ENCODE measurements around the gene INSIG1.

INSIG1 gene

DNA sequence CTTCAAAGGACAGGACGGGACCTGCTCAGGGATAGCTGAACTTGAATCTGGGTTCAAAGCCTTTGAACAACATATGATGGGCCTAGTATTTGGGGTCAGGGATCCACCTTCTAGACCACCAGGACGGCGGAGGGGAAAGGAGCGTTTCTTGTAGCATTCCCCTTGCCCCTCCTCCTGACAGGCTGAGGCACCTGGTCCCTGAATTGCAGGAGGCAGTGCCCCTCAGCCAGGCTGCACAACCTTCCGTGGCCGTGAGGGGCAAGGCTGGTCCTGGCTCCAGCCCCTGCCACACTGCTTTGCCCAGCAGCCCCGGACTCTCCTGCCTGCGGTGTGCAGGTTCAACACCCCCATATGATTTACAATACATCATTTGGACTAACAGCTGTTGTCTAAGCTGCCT lies 58.1 kb downstream of the INSIG1 start:
- no peak overlapping the region for H3K4me3 ChIP-seq (ENCODE audit: low read length)
- TF ChIP-seq, protein P1, sequence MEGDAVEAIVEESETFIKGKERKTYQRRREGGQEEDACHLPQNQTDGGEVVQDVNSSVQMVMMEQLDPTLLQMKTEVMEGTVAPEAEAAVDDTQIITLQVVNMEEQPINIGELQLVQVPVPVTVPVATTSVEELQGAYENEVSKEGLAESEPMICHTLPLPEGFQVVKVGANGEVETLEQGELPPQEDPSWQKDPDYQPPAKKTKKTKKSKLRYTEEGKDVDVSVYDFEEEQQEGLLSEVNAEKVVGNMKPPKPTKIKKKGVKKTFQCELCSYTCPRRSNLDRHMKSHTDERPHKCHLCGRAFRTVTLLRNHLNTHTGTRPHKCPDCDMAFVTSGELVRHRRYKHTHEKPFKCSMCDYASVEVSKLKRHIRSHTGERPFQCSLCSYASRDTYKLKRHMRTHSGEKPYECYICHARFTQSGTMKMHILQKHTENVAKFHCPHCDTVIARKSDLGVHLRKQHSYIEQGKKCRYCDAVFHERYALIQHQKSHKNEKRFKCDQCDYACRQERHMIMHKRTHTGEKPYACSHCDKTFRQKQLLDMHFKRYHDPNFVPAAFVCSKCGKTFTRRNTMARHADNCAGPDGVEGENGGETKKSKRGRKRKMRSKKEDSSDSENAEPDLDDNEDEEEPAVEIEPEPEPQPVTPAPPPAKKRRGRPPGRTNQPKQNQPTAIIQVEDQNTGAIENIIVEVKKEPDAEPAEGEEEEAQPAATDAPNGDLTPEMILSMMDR (conservative IDR thresholded peaks at IDR 0.05; ENCODE audit: low read length) = no peak
- DNase-seq (ENCODE audit: low read depth) = no peak

DNA sequence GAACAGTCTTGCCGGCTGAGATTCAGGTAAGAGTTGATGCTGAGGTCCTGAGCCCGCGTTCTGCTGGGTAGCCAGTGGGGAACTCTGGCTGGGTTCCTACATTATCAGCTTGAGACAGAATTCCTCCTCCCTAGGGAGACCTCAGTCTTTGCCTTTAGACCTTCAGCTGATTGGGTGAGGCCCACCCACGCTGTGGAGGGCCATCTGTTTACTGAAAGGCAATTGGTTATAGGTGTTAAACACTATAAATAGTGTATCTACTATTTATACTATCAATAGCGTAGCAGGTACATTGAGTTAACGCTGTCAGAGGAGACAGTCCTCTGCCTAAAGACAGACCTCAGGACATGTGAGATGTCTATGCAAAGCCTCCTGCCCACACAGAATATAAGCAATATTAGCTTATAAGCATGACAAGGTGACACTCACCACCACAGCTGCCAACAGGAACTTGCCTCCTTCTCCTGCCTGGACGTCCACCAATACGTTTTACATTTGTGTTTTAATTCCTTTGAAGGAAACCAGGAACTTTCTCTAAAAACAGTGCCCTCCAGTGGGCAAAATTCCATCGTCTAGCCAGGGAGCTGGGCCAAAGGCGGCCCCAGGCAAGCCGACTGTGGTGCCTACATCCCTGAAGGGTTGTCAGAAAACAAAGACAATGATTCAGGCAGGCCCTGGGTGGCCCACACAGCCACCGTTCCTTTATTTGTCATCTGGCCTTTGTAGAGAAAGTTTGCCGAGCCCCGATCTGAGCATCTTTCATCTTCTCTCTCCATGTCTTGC lies 58.8 kb downstream of the INSIG1 start:
- H3K4me3 ChIP-seq (ENCODE audit: low read length) = no peak overlapping the region
- TF ChIP-seq, protein P1 (conservative IDR thresholded peaks at IDR 0.05; ENCODE audit: low read length) = peak; percentile 20
- DNase-seq (ENCODE audit: low read depth) = no peak

DNA sequence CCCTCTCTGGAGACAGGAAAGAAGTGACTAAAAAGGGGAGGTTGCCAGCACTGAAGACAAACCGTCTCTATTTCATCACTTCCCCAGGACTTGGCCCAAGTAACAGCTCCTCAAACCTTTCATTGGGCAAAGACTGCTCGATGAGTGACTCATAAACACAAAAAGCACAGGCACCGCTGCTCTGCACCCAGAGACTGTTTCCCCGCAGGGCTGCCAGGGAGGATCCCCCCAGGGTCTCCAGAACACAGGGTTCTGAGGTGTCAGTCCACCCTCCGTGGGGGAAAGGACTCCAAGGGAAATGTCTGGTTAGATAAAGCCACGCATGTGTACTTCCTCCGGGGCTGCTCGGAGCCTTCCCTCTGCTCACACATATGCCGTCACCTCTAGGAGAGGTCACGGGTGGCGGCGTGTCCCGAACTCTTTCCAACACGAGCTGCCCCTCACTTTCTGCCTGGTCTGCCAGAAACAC lies 59.9 kb downstream of the INSIG1 start:
- H3K4me3 ChIP-seq (ENCODE audit: low read length) = no peak overlapping the region
- TF ChIP-seq, protein P1 (conservative IDR thresholded peaks at IDR 0.05; ENCODE audit: low read length) = no peak
- peak; percentile 68 for DNase-seq (ENCODE audit: low read depth)

DNA sequence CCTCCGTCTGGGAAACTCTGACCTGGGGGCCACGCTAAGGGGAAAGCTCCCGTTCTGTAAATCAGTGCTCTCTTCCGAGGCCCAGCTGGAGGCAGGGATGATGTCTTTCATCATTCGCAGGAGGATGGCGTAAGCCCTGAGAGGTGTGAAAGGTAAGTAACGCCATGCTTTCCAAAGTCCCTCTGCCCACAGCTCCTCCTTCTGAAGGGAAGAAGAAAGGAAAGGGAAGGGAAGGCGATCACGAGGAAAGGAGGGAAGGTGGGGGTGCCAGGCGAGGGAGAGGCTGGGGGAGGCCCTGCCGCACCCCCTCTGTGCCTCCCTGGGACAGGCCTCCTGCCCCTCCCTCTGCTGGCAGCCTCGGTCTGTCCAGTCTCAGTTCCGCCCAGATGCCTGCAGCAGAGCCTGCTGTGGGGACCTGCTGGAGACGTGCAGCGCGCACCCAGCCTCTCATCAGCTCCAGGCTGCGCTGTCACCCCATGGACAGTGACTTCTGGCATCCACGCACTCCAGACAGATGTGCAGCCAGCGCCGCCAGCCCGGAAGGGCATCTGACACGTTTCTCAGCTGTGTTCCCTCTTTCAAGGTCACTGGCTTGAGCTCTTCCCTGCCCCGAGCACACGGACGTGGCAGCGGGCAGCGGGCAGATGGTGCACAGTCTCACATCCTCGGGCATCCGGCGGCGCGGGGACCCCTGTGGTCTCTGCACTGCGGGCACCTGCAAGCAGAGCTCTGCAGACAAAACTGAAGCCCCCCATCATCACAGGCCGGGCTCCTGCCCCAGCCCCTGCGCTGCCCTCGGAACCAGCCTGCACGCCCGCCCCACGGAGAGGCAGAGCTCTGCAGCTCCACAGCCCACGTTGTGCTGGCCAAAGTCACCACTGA lies 60.6 kb downstream of the INSIG1 start:
- no peak overlapping the region for H3K4me3 ChIP-seq (ENCODE audit: low read length)
- TF ChIP-seq, protein P1 (conservative IDR thresholded peaks at IDR 0.05; ENCODE audit: low read length) = no peak
- DNase-seq (ENCODE audit: low read depth) = no peak

DNA sequence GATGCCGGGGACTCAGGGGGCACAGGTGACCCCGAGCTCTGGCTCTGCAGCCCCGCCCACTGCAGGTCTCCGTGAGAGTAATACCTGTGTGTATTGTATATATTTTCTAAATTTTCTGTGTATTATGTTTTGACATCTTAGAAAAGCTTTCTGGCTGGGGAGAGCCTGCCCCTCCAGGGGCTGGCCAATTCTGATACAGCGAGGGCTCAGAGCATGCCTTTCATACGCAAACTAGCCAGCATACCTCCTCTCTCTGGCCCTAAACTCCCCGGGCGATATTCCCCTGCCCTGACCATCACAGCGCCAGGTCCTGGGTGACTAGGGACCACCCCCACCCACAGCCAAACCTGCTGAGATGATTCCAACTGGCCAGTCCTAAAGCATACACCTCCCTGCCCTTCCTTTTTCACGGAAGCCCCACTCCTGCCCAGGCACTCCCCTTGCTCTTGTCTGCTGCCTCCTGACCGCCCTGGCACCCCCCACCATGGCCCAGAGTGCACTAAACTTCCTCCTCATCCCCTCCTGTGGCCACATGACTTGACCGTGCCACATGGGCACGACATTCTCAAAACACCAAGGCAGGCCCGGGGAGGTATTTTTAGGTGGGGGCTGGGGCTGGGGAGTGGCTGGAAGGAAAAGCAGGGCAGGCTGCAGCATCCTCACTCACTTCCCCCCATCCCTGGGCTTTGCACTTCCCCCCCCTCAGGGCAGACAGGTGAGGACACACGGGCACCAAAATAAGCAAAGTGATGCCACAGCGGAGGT lies 61.5 kb downstream of the INSIG1 start:
- DNase-seq (ENCODE audit: low read depth) = no peak
- H3K4me3 ChIP-seq (ENCODE audit: low read length) = no peak overlapping the region
- TF ChIP-seq, protein P1 (conservative IDR thresholded peaks at IDR 0.05; ENCODE audit: low read length) = no peak

All from AG10803 (cell line).